Activated CD8-positive, alpha-beta memory T cell treated with anti-CD3 and anti-CD28 coated beads, Interleukin-2, amount 50 U/mL, for 24 hours (primary cell): ENCODE measurements around the gene CCSER1.
"Not testable (repeated sequence)": the region's sequence is repeated elsewhere in the genome, so short reads cannot be mapped to it uniquely, and the experiment has no call there.

Experiments
- DNase-seq: peaks from one replicate; pipeline ENCODE4 v3.0.0-alpha.2; 2020; ENCODE audit errors: extremely low read depth

Gene CCSER1

DNA sequence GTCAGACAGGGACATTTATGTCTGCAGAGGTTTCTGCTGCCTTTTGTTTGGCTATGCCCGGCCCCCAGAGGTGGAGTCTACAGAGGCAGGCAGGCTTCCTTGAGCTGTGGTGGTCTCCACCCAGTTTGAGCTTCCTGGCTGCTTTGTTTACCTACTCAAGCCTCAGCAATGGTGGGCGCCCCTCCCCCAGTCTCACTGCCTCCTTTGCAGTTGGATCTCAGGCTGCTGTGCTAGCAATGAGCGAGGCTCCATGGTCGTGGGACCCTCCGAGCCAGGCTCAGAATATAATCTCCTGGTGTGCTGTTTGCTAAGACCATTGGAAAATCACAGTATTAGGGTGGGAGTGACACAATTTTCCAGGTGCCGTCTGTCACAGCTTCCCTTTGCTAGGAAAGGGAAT lies 578.3 kb downstream of the CCSER1 start:
- DNase-seq: not testable (repeated sequence)

DNA sequence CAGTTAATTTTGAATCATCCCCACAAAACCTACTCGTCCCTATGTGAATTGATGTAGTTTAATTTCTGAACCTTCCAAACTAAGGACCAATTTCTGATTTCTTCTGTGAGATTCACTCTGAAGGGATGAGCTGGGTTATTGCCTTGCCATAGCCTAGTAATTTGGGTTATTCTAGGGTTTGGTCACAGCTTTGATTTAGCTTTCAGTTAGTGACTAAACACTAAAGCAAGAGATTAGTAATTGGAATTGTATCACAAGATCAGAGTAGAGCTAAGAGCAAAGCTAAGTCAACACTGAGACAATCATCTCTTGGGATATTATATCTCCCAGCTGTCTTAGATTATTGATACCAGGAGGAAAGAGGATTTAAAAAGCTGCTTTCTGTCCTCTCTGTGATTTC lies 588.0 kb downstream of the CCSER1 start:
- no peak for DNase-seq

DNA sequence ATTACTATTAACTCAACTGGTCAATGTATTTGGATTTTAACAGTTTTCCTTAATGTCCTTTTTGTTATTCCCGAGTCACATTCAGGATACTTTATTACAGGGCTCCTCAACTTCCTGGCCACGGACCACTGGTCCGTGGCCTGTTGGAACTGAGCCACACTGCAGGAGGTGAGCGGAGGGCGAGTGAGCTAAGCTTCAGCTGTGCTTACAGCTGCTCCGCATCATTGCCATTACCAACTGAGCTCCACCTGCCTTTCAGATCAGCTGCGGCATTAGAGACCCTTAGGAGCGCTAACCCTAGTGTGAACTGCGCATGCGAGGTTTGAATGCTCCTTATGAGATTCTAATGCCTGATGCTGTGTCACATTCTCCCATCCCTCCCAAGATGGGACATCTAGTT lies 591.7 kb downstream of the CCSER1 start:
- no peak for DNase-seq

DNA sequence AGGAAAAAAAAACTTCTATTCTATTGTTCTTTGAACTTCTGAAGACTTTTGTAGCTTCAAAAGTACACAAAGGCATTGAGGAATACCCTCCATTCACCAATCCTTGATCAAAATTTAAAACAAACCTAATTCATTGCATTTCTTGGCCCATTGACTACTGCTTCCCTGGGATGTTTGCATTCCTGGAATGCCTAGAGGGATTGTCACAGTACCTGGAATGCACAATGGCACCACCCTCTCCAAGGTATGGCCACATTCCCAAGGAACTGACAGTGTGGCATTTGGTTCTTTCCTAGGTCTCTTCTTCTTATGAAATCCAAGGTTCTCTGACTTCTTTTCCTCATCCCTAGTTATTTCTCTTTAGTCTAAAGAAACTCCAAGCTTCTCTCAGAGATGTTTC lies 600.7 kb downstream of the CCSER1 start:
- DNase-seq: no peak

DNA sequence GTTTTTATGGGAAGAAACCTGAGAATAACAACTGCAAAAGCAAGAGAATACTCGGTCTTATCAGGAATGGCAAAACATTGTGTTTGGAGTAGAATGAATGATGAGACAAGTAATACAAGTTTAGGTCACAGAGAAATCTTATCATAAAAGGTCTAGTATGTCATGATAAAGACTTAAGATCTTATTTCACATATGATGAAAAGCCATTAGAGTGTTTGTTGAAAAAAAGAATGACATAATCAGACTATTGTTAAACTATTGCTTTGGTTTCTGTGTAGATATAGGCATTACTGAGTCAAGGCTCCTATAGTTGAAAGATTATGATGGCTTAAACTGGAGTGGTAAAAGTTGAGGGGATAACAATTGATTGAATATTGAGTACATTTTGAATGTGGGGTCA lies 603.6 kb downstream of the CCSER1 start:
- DNase-seq: no peak

DNA sequence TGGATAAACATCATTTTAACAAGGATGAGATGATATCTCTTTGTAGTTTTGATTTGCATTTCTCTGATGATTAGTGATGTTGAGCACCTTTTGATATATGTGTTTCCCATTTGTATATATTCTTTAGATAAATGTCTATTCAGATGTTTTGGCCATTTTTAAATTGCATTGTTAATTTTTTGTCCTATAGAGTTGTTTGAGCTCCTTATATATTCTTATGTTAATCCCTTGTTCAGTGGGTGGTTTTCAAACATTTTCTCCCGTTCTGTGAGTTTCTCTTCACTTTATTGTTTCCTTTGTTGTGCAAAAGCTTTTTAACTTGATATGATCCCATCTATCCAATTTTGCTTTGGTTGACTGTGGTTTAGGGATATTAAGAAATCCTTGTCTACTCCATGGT lies 606.0 kb downstream of the CCSER1 start:
- DNase-seq: no peak

DNA sequence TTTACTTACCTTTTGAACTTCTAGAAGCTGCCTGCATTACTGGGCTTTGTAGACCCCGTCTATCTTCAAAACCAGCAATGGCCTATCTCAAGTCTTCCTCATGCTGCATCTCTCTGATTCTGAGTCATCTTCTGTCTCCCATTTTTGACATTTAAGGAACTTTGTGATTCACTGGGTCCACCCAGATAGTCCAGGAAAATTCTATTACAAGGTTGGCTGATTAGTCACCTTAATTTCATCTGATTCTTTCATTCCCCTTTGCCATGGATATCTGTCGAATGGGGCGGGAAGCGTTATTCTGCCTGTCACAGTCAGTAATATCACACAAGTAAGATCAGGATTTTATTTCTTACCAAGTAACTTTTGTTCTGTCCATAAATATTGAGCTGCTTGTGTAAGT lies 618.0 kb downstream of the CCSER1 start:
- no peak for DNase-seq

DNA sequence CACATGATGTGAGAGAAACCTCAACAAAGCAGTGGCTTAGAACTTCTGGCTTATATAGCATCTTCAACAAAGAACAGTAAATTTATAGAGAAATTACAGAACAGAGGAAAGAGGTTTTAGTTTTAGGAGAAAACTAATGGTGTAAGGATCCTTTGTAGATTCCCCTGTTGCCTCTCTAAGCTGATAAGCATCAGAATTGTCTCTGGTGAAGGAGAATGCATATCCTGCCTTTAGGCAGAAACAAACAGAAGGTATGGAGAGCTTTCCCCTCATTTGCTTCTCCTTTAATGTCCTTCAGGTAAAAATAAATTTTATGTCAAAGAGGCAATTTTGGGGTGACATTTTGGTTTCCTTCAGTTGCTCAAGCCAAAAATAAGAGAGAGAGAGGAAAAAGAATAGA lies 625.9 kb downstream of the CCSER1 start:
- no peak for DNase-seq

DNA sequence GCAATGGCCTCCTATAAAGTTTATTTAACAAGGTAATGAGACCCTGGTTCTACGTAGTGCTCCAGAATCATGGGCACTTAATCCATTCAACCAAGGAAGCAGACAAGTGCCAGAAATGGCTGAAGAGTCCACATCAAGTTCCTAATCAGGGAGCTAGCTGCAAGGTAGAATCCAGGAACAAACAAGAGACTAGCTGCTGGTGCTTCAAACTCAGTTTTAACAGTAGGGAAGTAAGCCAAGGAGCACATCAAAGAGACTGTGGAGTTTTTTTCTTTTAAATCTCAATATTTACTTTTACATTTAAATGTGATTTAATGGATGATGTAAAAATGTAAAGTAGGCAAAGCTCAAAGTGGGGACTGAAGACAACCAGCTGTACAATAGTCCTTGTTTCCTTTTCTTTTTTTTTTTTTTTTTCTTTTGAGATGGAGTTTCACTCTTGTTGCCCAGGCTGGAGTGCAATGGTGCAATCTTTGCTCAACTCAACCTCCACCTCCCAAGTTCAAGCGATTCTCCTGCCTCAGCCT lies 630.4 kb downstream of the CCSER1 start:
- DNase-seq: no peak

DNA sequence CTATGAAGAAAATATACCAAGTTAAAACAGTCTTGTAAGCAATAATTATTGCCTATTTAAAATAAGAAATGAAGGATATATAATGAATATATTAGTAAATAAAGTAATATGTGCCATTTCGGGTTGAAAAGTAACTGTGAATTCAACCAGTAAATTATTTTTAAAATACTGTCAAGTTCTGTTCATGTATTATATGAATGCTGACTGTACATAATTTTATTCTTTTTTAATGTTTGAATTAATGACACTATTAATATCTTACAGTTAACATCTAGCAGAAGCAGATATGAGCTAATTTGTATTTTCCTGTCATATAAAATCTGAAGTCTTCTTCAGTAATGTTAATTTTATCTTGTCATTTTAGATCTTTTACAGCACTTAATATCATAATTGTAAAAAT lies 632.9 kb downstream of the CCSER1 start:
- no peak for DNase-seq

DNA sequence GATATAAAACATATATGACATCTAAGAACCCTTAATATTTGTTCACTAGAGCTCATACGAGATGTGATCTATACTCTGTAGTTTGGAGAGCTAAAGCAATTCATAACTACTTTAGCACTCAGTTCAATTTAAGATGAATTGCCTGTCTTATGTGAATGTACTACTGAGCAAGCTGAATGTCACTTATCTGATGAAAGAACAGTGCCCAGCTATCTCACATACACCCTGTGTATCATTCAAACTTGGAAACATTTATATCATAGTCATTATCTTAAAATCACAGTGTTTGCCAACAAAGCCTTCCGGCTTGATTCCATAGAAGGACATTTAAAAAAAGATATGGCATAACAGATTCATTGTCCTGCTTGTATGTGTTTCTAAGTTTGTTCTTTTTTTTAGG lies 639.6 kb downstream of the CCSER1 start:
- no peak for DNase-seq

DNA sequence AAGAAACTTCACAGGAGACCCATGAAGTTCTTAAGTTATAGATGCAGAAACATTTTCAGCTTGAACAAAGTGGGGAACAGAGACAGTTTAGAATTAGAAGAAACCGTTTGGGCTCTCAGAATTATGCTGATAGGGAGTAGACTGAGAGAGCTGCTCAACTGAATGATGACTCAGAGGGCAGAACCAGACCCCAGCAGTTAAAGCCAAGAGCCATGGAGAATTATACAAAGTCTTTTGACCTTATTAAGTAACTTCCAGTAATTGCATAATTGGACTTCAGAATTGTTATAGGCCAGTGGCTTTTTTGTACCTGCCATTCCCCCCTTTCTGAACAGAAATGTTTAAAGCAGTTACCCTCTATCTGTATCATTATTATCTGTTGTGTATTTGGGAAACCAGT lies 642.1 kb downstream of the CCSER1 start:
- DNase-seq: no peak

DNA sequence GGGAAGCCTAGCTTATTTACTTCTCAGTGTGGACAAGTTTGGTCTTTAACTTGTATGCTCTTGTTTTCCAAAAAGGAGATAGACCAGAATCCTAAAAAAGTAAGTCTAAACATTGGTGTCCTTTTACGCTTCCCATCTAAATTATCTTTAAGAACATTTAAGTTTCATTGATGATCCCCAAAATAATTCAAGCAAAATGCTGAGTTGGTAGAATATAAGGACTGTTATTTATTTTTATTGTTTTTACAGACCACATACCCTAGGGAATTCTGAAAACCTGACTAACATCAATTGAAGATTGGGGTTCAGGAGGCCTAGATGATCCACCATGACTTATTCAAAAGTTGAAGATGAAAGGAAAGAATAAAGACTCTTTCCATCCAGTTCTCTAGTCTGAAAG lies 653.0 kb downstream of the CCSER1 start:
- no peak for DNase-seq

DNA sequence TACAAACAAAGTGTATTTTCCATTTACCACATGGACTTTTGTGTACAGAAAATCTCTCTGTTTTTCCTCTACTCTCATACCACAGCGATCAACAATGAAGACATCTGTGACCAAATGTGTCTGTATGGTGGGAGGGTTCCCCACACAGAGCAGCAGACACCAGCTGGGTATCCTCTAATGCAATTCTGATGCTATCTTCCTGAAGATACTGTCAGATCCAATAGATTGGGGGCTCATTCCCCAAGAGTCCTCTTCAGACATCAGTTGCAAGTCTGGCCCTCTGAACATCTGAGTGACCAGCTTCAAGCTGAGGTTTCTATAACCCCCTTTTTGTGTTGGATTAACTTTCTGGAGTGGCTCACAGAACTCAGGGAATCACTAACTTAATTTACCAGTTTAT lies 659.4 kb downstream of the CCSER1 start:
- DNase-seq: no peak

DNA sequence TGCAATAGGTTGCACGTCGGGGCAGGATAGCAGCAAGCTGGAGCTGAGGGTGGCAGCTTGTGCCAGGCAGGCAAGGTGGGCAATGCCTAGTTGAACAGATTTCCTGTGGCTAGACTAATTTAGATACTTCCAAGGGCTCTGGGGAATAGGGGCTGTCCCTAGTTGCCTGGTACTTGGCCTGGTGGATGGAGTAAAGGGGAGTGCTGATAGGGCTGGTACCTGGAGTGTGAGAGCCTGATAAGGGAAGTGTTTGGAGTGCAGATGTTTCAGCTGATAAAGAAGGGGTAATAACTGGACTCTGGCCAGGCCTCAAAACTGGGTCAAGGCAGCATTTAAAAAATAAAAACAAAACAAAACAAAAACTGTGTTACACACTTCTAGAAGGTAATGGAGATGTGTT lies 665.5 kb downstream of the CCSER1 start:
- no peak for DNase-seq

DNA sequence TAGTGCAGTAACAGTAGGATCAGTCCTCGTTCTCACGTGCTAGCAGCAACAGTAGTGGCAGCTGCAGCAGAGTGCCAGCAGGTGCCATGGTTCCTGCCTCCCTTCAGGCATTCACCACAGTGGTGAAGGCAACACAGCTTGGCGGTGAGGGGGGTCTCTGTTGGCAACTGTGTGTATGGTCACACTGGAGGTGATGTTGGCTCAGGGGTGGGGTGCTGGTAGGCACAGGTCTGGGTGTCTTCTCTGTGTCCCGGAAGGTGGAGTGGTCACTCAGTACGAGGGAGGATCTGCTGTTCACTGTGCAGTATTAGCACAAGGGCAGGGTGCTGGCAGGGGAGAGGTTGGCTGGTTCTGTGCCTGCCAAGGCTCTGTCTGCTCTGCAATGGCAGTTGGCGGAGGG lies 671.8 kb downstream of the CCSER1 start:
- no peak for DNase-seq

DNA sequence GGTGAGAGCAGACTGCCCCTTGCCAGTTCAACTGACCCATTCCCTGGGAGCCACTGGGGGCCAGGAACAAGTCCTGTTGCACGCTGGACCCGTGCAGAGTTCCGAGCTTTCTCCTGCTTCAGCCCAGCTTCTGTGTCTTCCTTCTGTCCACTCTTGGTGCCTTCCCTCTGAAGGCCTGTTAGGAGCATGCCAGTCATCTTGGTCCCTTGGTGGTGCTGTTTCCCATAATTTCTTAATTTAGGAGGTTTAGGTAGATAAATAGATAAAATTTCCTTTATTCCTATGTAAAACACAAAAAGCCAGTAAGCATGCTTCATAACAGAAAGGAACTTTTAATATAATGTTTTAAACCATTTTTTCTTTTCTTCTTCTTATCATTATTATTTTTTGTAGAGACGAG lies 672.7 kb downstream of the CCSER1 start:
- DNase-seq: no peak

DNA sequence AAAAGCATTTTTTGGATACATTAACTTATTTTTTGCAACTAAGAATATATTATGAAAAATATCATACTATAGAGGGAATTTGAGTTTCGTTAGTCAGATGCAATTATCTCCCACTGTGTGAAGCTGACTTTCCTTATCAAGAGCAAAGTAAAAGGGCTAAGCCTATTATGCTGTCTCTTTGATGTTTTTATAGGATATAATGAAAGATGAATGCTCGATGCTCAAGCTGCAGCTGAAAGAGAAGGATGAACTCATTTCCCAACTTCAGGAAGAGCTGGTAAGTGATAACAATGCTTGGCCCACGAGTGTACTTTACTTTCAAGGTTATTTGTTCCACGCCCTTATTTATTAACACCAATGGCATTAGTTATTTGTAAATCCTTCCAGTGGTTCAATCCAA lies 688.4 kb downstream of the CCSER1 start:
- DNase-seq: no peak

DNA sequence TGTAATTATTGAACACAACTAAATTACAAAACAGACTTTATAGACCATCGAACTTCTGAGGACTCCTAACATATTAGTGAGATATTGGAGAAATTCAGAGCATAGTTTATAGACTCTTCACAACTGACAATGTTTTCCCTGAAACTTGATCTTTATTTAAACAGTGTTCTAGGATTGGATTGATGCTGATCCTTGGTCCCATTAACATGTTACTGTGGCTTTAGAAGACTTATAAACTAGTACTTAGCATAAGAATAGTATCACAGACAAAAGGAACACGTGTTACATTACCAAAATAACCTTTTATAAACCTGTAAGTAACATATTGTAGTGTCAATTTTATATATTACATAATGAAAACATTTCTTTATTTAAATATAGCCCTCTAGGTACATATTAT lies 689.6 kb downstream of the CCSER1 start:
- DNase-seq: no peak

DNA sequence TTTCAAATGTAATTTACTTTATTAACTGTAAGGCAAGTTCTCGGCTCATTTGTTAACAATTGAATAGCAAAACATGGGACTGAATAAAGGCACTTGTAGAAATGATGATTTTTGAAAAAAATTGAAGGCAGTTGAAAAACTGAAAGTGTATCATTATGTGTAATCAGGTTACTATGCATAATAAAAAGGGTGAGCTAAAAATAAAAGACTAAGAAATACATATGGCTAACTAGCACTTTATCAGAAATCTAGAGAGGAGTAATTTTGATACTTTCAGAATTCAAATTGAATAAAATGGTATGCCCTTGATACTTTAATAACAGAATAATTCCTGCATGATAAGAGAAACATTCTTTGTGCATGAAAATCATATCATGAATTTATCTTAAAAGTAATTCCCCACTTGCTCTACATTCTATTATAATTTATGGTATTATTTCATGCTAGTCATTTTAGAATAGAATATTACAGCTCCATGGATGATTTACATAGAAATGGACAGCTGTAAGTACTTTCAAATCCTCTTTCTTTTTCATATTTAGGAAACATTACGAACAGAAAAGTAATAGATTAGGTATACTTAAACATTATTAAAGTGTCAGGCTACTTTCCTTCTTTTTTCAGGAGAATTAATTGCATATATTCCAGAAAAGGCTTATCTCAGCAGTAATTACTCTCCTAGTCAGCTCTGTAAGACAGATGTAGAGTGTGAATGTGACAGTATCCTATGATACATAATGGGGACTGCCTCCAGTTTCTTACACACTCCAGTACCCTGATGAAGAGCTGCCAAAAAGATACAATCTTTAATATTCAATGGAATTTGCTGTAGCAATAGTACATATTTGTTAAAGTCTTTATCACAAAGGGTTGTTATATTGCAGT lies 697.3 kb downstream of the CCSER1 start:
- DNase-seq: no peak

DNA sequence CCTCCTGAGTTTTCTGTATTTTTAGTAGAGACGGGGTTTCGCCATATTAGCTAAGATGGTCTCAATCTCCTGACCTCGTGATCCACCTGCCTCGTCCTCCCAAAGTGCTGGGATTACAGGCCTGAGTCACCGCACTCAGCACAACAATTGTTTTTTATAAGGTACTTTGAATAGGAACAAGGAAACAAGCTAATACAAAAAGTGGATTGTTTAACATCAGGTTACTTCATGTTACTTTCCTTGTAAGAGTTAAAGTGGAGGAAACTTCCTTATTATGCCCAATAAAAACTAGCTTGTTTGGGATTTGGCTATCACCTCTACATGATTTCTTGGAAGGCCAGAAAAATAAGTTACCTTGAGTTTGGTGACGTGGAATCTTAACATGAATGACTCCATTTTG lies 698.7 kb downstream of the CCSER1 start:
- DNase-seq: no peak

DNA sequence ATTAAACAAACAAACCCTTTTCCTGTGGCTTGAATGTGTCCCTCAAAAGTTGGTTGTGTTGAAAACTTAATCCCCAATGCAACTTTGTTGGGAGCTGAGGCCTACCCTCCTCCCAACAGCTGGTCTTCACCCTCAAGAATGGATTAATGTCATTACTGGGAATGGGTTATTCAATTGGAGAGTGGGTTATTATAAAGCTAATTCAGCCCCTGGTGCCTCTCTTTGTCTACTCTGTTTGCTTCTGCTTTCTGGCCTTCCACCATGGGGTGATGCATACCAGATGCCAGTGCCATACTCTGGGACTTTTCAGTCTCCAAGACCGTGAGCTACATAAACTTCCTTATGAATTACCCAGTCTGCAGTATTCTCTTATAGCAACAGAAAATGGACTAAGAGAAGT lies 706.5 kb downstream of the CCSER1 start:
- no peak for DNase-seq

DNA sequence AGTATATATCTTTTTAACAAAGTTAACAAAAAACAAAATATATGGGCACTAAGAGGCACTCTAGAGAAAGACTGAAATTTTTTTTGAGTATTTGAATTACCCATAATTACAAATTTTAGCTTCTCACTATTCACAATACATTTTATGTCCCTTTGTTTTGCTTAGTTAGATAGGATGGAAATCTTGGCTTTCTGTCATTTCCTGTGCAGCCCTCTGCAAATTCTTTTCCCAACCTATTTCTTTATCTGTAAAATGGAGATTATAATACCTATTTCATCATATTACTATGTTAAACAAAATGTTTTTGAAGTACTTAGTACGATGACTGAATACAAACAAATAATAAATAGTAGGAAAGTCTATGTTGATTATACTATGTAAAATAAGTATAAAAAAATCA lies 710.0 kb downstream of the CCSER1 start:
- no peak for DNase-seq

DNA sequence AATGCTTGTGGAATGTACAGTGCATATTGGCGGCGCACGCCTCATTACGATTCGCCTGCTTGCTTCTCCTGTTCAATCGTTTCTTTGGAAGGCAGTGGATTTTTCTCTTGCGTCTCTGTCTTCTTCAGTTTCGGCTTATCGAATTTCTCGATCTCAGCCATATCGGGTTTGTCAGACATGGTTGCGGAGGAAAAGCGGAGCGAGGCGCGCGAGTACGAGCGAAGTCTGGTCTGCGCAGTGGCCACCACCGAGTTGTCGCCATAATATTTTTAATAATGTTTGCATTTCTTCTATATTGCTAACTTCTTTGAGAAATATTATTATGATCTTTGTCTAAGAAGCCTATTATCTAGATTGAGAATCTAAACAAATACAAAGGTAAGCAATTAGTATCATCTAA lies 711.7 kb downstream of the CCSER1 start:
- not testable (repeated sequence) for DNase-seq
